HG03159 (cell line): Measurements from ENCODE around the gene DHX58.

Source experiments
- ATAC-seq: cut with Tn5 transposase; IDR thresholded peaks from one replicate; pipeline ENCODE4 v1.9.1; 2021; ENCODE audit warnings: mild to moderate bottlenecking, moderate library complexity; ENCODE audit not compliant: unreplicated experiment

The DHX58 gene

GRCh38 chr17:42056635-42057034, 55.9 kb downstream of the DHX58 start:
- no peak for ATAC-seq

DNA sequence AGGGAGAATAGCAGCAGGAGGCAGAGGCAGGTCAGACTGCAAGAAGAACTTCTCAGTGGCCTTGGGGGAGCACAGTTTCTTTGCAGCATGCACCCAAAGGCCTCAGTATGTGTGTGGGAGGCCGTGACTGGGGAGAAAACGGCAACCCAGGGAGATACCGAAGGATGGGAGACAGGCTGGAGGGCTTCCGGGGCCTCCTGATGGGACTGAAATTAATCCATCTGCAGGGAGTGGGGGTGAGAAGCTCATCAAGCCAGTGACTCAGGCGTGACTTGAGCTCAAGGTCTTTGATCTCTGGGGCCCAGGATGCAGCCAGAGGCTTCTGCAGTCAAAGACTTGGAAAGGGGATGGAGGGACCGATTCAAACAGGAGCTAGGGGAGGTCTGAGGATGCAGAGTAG, 57.0 kb downstream of the DHX58 start:
- no peak for ATAC-seq

GRCh38 chr17:42055027-42055426, 57.5 kb downstream of the DHX58 start:
- no peak for ATAC-seq

DNA sequence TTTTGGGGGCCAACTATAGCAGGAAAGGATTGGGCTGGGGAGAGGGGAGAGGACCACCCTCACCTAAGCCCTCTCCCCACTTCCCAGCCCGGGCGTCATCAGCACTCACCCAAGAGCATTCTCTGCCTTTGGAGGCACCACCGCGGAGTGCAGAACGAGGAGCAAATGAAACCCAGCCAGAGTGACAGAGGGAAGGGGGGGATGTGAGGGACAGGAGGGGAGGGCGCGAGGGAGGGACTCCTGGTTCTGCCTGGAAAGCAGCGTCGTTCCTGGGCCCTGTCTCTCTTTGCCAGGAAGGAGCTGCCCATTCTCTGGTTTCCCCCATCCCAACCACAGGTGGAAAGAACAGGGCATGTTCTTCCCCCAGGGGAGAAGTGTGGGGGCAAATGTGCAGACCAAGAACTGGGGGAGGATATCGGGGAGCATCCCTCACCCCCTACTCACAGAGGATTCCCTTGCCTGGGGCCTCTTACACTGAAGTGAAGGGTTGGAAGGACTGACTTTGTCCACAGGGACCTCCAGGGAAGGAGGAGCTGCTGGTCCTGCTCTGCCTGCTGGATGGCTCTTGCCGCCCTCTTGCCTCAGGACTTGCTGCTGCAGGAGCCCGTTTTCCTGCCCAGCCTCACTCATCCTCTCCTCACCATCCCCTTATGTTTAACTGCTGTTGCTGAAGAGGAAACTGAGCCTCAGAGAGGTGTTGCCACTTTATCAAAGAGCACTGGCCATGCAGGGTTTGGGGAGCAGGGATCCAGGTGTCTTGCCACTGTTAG, 58.6 kb downstream of the DHX58 start:
- no peak for ATAC-seq

GRCh38 chr17:42052346-42052877, 60.1 kb downstream of the DHX58 start:
- ATAC-seq = no peak

GRCh38 chr17:42051645-42052044, 60.9 kb downstream of the DHX58 start:
- ATAC-seq = no peak
